Left lung (tissue), 10 donors: ENCODE measurements around the gene NLRC5. TPM values are rescaled to one million over a fixed set of nuclear protein-coding genes. Genes with fewer than 3 reads are reported as not detected.
A peak's percentile ranks its signal among the peaks of the same experiment; 100 is the strongest.

Source experiments
- ATAC-seq: fragments of 200-7000 bp; cut with Tn5 transposase; one replicate; pipeline ENCODE4 v1.9.1; 2020; ENCODE audit warnings: moderate library complexity
- DNase-seq, 4 donors: peaks; one replicate each; pipeline ENCODE4 v3.0.0-alpha.2; 2013 to 2020
- H3K27ac ChIP-seq, 2 donors: fragments of 200-600 bp; sonication (generic) in 1 of 2; one replicate each; pipeline versions ENCODE4 v1.5.0 to v1.8.0; 2020 to 2021
- H3K27me3 ChIP-seq, 2 donors: fragments of 200-600 bp; sonication (generic) in 1 of 2; one replicate each; pipeline versions ENCODE4 v1.5.0 to v1.8.0; 2020 to 2021
- H3K36me3 ChIP-seq, 2 donors: fragments of 200-600 bp; sonication (generic) in 1 of 2; one replicate each; pipeline versions ENCODE4 v1.5.0 to v1.8.0; 2020 to 2021
- H3K4me1 ChIP-seq, 2 donors: fragments of 200-600 bp; one replicate each; pipeline ENCODE4 v1.8.0; 2021
- H3K4me3 ChIP-seq, 2 donors: fragments of 200-600 bp; sonication (generic) in 1 of 2; one replicate each; pipeline versions ENCODE4 v1.5.0 to v1.8.0; 2020 to 2021; ENCODE audit warnings: mild to moderate bottlenecking in 1 of 2
- H3K9me3 ChIP-seq, 2 donors: fragments of 200-600 bp; sonication (generic) in 1 of 2; one replicate each; pipeline versions ENCODE4 v1.5.0 to v1.8.0; 2020 to 2021
- intact Hi-C, 2 donors: fragments of 100-400 bp; cut with DNase I; formaldehyde crosslinking; loops; one replicate each; pipeline versions ENCODE4 v1.11.2 to v1.14.2; 2022
- polyA plus RNA-seq, 6 donors: library from polyadenylated mRNA; unstranded; fragments of 120-200 nt; gene quantifications; one replicate each; pipeline ENCODE4 v1.2.1, GENCODE V29; 2013; ENCODE audit not compliant: insufficient read length in 6 of 6
- total RNA-seq, 2 donors: library from RNA; stranded (reverse); fragmentation: NEBNext Ultra II Directional; extraction: Animal tissue kit (Norgen Biotek cat#: 25700); gene quantifications; one replicate each; pipeline ENCODE4 v1.2.1, GENCODE V29; 2021
- TF ChIP-seq, protein P1 (sequence below), 2 donors: fragments of 200-600 bp; sonication (generic) in 1 of 2; IDR thresholded peaks; one replicate each; pipeline versions ENCODE4 v1.5.0 to v1.8.0; 2021; ENCODE audit warnings: antibody characterized with exemption in 2 of 2
- donor health status: DM: no; HTN: yes; CAD: no.
- donor health status: DM: no; HTN: no; CAD: no.

NLRC5 gene
- total and polyA plus RNA-seq, 8 donors: 9.8 to 93.3 (median 12.9) TPM

GRCh38 chr16:57123974-57124674, 134.8 kb downstream of the NLRC5 start:
- intact Hi-C loops: no loop called here

GRCh38 chr16:57125376-57125775, 136.0 kb downstream of the NLRC5 start:
- H3K36me3 ChIP-seq: peaks cover 0 to 79% of the 10 kb centered on the region in 2 donors
- H3K4me3 ChIP-seq: no peak overlapping the region
- H3K9me3 ChIP-seq: no peaks in the 10 kb centered on the region
- no peaks in the 10 kb centered on the region for H3K27me3 ChIP-seq
- ATAC-seq (no peak), DNase-seq (no peak)
- H3K4me1 ChIP-seq: peaks cover 0 to 16% of the 10 kb centered on the region in 2 donors
- no peak overlapping the region for H3K27ac ChIP-seq
- intact Hi-C loops: no loop called here
- TF ChIP-seq, protein P1, sequence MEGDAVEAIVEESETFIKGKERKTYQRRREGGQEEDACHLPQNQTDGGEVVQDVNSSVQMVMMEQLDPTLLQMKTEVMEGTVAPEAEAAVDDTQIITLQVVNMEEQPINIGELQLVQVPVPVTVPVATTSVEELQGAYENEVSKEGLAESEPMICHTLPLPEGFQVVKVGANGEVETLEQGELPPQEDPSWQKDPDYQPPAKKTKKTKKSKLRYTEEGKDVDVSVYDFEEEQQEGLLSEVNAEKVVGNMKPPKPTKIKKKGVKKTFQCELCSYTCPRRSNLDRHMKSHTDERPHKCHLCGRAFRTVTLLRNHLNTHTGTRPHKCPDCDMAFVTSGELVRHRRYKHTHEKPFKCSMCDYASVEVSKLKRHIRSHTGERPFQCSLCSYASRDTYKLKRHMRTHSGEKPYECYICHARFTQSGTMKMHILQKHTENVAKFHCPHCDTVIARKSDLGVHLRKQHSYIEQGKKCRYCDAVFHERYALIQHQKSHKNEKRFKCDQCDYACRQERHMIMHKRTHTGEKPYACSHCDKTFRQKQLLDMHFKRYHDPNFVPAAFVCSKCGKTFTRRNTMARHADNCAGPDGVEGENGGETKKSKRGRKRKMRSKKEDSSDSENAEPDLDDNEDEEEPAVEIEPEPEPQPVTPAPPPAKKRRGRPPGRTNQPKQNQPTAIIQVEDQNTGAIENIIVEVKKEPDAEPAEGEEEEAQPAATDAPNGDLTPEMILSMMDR (IDR thresholded peaks at IDR 0.05): no peak

More at GRCh38 chr16:57123974-57124674, 134.8 kb downstream of the NLRC5 start:
- Histone ChIP-seq H3K27ac (peak overlapping the region; percentile 64 to 72), H3K27me3 (no peaks in the 10 kb centered on the region), H3K4me1 (peaks cover 0 to 16% of the 10 kb centered on the region in 2 donors), H3K9me3 (no peaks in the 10 kb centered on the region), H3K4me3 (no peak overlapping the region), H3K36me3 (peaks cover 0 to 86% of the 10 kb centered on the region in 2 donors)
- DNase-seq (peak in 1 of 4 donors; percentile 54), ATAC-seq (peak; percentile 87)
- TF ChIP-seq, protein P1 (IDR thresholded peaks at IDR 0.05): no peak

- no peak for ATAC-seq
- Histone ChIP-seq H3K36me3 (peaks cover 0 to 79% of the 10 kb centered on the region in 2 donors), H3K4me1 (peaks cover 0 to 16% of the 10 kb centered on the region in 2 donors), H3K27me3 (no peaks in the 10 kb centered on the region), H3K9me3 (no peaks in the 10 kb centered on the region), H3K27ac (no peak overlapping the region), H3K4me3 (no peak overlapping the region)
- no peak for DNase-seq
- TF ChIP-seq, protein P1 (IDR thresholded peaks at IDR 0.05): no peak
- intact Hi-C loops: no loop called here
These were observed 136.6 kb downstream of the NLRC5 start for GRCh38 chr16:57125969-57126368.

DNA sequence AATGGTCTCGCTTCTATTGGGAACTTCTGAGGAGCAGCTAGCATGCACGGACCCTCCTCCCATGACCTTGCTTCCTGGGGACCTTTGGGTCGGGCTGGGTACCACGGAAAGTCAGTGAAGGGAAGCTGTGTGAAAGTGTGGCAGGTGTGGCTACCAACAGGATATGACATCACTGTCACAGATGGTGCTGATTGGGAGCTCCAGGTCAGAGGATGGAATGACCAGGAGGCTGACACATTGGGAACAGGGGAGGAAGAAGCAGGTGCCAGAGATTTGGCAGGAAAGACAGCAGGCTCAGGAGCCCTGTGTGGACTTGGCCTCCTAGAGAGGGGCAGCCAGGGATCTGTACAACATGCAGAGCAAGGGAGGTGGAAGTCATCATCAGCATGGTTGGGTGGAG, 137.1 kb downstream of the NLRC5 start:
- no peak for ATAC-seq
- Histone ChIP-seq H3K27me3 (no peaks in the 10 kb centered on the region), H3K4me1 (peaks cover 0 to 16% of the 10 kb centered on the region in 2 donors), H3K36me3 (peaks cover 0 to 79% of the 10 kb centered on the region in 2 donors), H3K4me3 (no peak overlapping the region), H3K27ac (no peak overlapping the region), H3K9me3 (no peaks in the 10 kb centered on the region)
- TF ChIP-seq, protein P1 (IDR thresholded peaks at IDR 0.05): no peak
- no peak for DNase-seq
- intact Hi-C loops: no loop called here

DNA sequence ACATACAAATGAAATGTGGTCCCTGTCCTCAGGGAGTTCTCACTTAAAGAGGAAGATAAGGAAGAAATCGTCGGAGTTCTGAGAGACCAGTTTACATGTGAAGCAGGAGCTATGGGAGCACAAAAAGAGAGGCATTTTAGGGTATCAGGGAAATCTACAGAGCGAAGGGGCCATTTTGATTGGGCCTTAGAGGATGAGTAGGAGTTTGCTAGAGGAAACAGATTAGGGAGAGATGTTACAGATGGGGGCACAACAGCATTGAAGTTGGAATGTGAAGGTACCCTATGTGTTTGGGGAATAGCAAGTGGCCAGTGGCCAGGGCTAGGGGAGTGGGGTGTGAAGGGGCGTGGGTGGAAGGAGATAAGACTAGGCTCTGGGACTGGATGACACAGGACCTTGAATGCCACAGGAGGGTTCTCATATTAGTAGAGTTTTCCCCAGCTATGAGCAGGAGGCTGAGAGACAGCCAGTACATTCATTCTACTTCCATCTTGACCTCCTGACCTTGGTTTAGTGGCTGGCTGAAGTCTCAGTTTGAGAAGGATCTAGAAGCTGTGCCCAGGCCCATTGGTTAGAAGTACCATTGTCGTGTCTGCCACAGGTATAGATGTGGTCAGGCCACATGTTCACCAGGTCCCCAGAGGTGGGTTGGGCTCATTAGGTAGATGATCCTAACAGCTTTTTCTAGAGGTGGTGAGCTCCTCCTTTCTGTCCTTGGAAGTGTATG, 137.8 kb downstream of the NLRC5 start:
- no peak overlapping the region for H3K27ac ChIP-seq
- TF ChIP-seq, protein P1 (IDR thresholded peaks at IDR 0.05): no peak
- intact Hi-C loops: no loop called here
- DNase-seq (no peak), ATAC-seq (no peak)
- no peak overlapping the region for H3K4me3 ChIP-seq
- H3K9me3 ChIP-seq: no peaks in the 10 kb centered on the region
- peaks cover 0 to 16% of the 10 kb centered on the region in 2 donors for H3K4me1 ChIP-seq
- H3K36me3 ChIP-seq: peaks cover 0 to 79% of the 10 kb centered on the region in 2 donors
- H3K27me3 ChIP-seq: no peaks in the 10 kb centered on the region
